Measurements from ENCODE around the gene IQSEC2. TPM values are rescaled to one million over a fixed set of nuclear protein-coding genes. Genes with fewer than 3 reads are reported as not detected.

Gene IQSEC2
- total and polyA plus RNA-seq, 9 of the 15 experiments (the other 6 are each of a cell fraction or from before 2014, with no cell fraction given), result 2.7 to 41.8 (median 20.1) TPM

GRCh38 chrX:53269536-53270107, 11.8 kb downstream of the IQSEC2 start:
- H3K27me3 ChIP-seq (ENCODE audit: control insufficient read depth in 2 of 2, insufficient read depth in 2 of 2, low read length in 2 of 2), result no peaks in the 10 kb centered on the region
- H3K9me1 ChIP-seq (ENCODE audit: control insufficient read depth, insufficient read depth, low read length), result no peaks in the 10 kb centered on the region
- no peak for ATAC-seq
- ChIA-PET POLR2A (interaction anchor here (0.5 to 1.0 kb wide), 2 partner anchors 8 to 12 kb away, joined by 3 read pairs; partner anchors contain the start of gene IQSEC2), CTCF (ENCODE audit: low intra/inter-chr PET ratio) (no interaction called here)
- H3K27ac ChIP-seq (ENCODE audit: extremely low read depth, low read depth, low read length), result no peak overlapping the region
- no peak overlapping the region for H3K9ac ChIP-seq (ENCODE audit: insufficient read depth in 1 of 2, low read depth in 2 of 2, low read length in 2 of 2)
- no TSS peak for BruUV-seq (replicated peaks)
- no peak overlapping the region for H3K4me3 ChIP-seq
- in situ Hi-C loops (cut with MboI), result no loop called here
- no peak for DNase-seq (ENCODE audit: extremely low read depth in 1 of 4, low spot score in 3 of 4)
- peaks cover 2% of the 10 kb centered on the region; the same call in 1 of the 3 replicates for H3K36me3 ChIP-seq (ENCODE audit: control insufficient read depth, insufficient read depth, low read length)
- FAIRE-seq, result no peak
- peaks cover 15 to 28% of the 10 kb centered on the region in 2 experiments; a peak in 3 of 5 replicates for H3K4me1 ChIP-seq (replicated peaks in 1 of 2; ENCODE audit: control insufficient read depth in 2 of 2, insufficient read depth in 2 of 2, low read length in 2 of 2)
- H2AFZ ChIP-seq (ENCODE audit: low read depth, low read length), result no peak overlapping the region
- H4K20me1 ChIP-seq (replicated peaks; ENCODE audit: control insufficient read depth, insufficient read depth, low read length), result no peaks in the 10 kb centered on the region
- no peak overlapping the region for H3K4me2 ChIP-seq (ENCODE audit: insufficient read depth, low read length)
- no peaks in the 10 kb centered on the region for H3K9me3 ChIP-seq (replicated peaks; ENCODE audit: control insufficient read depth, insufficient read depth, low read depth, low read length)
- WGBS (ENCODE audit: insufficient coverage, low coverage, missing lambda C conversion rate), result 70% methylated on average over 10 of the region's 14 CpGs
- intact Hi-C loops (cut with micrococcal nuclease), result no loop called here
- no peaks in the 10 kb centered on the region for H3K79me2 ChIP-seq (ENCODE audit: control insufficient read depth, insufficient read depth, low read length)
- TF ChIP-seq ZSCAN29 (IDR thresholded peaks at IDR 0.05) (peak; percentile 49; the same call in 1 of the 2 replicates), ZNF655 (CRISPR knock-in tag; IDR thresholded peaks at IDR 0.05) (no peak), EZH2 (IDR thresholded peaks at IDR 0.05; ENCODE audit: borderline replicate concordance, low read depth, low read length) (no peak), REST (IDR thresholded peaks at IDR 0.05; ENCODE audit: borderline replicate concordance) (0 out of 2 replicates have a peak, but pooled peaks have one; percentile 18), REST (CRISPR knock-in tag; IDR thresholded peaks at IDR 0.05; ENCODE audit: low read depth) (no peak), CAMTA2 (CRISPR knock-in tag; conservative IDR thresholded peaks at IDR 0.05) (no peak)

Measured in K562 (cell line).